ENCODE results near the gene SHISA8. TPM values are rescaled to one million over a fixed set of nuclear protein-coding genes. Genes with fewer than 3 reads are reported as not detected.
A peak's percentile ranks its signal among the peaks of the same experiment; 100 is the strongest.

SHISA8 gene
- total RNA-seq, 1 donor from 2014 or later, result 0.16 TPM

DNA sequence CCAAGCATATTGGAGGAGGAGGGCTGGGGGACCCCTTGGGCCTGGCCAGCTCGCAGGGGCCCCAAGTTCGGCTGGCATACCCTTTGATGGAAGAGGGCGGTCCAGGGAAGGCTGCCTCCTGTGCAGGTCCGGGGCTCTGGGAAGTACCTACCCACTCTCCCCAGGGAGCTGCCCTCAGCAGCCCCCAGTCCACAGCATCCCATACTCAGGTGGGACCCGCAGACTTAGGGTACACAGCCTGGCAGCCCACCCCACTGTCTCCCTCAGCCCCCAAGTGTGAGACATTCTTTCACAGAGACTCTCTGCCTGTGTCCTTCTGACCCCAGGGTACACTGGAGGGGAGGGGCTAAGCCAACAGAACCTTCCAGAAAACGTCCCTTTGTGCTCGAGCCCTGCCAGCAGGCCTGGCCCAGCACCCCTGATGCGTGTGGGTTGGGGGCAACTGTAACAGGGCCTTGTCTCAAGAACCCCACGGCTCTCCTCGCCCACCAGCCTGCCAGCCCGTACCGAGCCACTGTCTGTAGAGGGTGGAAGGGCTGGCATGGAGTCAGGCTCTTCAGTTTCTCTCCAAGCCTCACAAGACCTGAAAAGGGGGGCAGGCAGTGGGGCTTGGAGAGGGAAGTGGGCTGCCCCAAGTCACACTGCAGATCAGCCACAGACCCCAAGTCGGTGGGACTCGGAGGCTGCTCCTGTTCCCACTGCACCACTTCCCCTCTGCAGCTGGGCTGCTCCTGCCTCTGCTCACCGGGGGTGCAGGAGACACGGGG, 18.7 kb upstream of the SHISA8 start:
- ATAC-seq, result no peak

DNA sequence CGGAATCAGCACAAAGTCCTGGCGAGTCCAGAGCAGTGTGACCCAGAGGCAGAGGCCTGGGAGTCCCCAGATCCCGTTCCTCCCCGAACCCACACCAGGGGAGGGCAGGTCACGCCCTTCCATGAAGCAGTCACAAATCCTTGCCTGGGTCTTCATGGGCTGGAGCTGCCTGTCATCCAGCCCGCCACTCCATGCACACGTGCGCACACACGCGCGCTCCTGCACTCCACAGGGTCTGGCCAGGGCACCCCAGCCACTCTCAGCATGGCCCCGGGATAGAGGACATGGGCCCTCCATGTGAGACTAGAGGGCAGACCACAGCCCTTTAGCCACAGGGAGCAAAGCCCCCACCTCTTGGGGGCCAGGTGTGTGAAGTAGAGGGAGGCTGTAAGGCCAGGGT, 17.5 kb upstream of the SHISA8 start:
- no peak for ATAC-seq

DNA sequence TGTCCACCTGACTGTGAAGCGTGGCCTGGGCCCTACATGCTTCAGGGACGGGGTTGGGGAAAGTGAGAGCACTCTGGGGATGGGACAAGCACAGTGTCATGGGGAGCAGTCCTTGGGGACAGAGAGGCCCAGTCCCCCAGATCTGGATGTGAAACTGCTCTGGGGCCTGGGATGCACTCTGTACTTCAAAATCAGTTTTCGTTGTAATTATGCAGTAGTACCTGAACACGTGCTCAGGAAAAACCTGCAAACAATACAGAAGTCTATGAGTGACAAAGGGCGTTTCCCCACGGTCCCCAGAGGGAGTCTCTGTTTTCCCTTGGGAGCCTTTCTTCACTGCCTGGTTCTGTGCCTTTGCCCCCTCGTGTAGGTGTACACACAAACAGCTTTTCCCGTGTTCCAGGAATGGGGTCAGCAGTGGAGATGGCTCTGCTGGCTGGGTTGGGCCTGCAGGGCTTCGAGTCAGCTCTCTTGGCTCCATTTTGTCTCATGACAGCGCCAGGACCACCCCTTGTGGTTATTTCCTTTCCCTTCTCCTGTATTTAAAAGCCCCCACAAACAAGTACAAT, 16.9 kb upstream of the SHISA8 start:
- ATAC-seq, result no peak

DNA sequence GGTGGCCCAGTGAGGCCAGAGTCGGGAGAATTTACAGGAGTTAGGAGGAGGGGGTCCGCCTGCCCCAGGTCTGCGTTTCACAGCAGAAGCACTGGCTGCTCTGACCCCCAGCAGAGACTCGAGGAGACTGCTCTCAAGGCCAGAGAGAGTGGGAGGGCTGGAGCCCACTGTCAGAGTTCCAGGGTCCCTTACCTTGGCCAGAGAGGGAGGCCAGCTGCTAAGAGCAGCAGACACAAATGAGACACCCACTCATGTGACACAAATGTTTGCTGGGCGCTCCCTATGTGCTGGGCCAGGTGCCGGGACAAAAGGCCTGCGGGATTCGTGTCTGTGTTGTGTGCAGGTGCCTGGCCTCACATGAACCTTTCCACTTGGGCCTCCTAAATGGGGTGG, 14.5 kb upstream of the SHISA8 start:
- ATAC-seq, result no peak

DNA sequence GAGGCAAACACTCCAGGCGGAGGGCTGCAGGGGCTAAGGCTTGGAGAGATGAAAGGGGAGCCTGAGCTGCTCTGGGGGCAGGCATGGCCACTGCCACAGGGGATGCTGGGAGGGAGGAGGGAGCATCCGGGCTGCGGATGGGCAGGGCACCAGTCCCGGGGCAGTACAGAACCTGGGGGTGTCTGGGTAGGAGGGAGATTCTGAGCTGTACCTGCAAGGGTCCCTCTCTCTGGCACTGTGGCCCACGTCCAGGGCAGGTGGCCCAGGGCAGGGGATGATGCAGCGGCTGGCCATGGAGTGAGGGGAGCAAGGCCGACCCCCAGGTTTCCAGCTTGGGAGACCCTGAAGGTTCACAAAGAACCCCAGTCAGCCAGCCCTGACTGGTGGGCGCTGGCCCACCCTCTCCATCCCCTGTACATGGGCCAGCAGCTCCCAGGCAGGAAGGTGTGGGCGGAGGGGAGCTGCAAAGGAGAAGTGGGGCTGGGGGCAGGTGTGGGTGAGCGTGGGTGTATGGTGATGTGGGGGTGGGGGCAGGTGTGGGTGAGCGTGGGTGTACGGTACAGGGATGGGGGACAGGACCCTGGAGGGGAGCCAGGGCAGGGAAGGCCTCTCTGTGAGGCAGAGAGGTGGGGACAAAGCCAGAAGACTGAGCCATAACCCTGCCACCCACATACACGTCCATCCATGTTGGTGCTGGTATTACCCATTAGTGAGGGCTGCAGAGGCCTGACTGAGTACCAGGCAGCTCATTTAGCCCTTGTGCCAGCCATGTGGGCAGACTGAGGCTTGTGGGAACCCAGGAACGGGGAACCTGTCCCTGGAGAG, 13.9 kb upstream of the SHISA8 start:
- no peak for ATAC-seq

DNA sequence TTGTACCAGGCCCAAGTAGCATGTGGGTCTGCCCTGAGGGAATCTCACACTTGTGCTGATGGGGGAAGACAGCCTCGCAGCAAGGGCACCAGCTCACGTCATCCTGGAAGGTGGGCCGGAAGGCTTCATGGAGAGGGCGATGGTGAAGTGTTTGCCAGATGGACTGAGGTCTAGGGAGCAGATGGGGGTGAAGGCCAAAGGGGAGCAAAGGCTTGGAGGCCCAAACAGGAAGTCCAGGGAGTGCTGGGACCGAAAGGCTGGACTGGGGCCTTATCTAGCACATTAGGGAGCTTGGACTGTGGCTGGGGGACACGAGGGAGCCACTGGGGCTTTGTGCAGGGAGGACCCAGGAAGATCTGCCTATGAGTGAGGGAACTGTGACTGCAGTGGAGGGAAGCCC, 12.9 kb upstream of the SHISA8 start:
- no peak for ATAC-seq

DNA sequence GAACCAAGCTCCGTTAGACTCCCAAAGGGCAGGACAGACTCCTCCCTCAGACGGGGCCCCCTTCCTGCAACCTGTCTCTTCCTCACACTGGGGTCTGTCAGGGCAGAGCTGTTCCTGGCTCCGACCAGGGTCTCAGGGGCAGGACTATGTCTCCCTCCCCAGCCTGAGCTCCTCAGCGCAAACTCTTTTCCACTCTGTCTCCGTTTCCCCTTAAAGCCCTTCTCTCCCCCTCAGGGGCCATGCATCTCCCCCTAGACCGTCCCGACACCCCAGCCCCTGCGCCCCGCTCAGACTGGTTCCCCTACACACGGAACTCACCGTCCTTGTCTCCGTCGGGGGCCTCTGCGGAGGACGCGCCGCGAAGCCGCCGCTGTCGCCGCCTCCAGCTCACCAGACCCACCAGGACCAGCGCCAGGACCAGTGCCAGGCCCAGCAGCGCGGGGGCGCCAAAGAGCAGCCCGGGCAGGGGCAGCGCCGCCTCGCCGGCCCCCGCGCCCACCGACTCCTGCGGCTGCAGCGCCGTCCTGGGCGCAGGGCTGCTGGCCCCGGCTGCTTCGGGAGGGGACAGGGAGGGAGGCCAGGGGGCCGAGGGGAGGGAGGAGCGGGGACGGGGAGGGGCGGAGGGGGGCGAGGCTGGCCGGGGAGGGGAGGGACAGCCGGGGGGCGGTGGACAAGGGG, 11.0 kb upstream of the SHISA8 start:
- peak; percentile 67 for ATAC-seq

DNA sequence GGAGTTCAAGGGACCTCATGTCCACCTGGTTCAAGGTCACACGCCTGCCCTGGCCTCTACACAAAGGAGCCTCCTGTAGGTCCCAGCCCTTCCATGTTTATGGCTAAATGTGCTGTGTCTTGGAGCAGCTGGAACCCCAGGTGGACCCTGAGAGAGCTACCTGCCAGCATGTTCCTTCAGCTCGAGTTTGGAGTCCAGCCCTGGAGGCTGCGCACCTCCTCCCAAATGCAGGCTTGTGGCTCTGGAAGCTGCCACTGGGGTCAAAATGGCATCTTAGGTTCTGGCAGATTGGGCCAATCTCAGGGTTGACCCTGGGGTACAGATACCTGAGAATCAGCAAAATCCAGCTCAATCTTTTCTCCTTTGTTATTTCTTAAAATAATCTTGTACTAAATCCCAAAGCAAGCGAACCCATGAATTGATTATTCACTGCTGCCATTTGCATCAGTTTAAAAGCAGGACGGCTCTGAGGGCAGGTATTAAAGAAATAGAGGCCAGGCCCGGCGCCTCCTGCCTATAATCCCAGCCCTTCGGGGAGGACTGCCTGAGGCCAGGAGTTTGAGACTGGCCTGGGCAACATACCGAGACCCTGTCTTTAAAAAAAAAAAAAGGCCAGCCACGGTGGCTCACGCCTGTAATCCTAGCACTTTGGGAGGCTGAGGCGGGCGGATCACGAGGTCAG, 8.9 kb upstream of the SHISA8 start:
- ATAC-seq, result no peak

DNA sequence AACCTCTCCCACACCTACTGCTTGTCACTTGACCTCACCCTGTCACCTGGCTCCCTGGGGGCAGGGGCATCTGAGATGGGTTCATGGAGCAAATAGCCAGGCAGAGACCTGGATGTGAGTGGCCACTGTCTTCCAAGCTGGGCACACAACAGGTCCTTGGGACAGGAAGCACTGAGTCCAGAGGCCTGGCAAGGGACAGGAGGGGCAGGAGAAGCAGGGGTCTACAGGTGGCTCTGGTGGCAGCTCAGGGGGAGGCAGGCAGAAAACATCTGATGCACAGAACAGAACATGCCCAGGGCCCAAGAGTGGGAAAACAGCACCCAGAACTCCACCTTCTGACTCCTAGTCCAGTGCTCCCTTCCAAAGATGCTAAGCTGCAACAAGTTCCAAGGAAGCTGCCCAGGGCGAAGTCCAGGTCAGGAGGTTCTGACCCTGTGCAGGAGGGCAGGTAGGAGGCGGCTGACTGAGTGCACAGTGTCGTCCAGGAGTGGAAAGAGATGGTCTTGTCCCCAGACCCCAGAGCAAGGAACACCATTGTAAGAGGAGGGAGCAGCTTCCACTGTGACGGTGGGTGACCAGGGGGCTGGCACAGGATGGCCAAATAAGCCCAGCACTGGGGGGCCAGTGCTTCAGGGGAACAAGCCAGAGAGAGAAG, 8.2 kb upstream of the SHISA8 start:
- no peak for ATAC-seq

DNA sequence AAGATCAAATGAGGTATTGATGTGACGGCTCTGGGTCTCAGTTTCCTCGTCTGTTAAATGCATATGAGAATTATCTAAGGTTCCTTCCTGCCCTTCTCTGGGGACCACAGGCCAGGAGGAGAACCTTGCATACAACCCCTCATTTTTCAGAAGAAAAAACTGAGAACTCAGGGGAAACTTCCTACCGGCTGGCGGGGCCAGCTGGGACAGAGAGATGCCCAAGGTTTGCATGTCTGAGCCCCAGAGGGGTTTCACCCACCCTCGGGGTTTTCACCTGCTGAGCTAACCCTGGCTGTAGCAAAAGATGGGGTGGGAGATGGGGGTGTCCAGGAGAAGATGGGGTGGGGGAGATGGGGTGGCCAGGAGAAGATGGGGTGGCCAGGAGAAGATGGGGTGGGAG, 7.5 kb upstream of the SHISA8 start:
- no peak for ATAC-seq

DNA sequence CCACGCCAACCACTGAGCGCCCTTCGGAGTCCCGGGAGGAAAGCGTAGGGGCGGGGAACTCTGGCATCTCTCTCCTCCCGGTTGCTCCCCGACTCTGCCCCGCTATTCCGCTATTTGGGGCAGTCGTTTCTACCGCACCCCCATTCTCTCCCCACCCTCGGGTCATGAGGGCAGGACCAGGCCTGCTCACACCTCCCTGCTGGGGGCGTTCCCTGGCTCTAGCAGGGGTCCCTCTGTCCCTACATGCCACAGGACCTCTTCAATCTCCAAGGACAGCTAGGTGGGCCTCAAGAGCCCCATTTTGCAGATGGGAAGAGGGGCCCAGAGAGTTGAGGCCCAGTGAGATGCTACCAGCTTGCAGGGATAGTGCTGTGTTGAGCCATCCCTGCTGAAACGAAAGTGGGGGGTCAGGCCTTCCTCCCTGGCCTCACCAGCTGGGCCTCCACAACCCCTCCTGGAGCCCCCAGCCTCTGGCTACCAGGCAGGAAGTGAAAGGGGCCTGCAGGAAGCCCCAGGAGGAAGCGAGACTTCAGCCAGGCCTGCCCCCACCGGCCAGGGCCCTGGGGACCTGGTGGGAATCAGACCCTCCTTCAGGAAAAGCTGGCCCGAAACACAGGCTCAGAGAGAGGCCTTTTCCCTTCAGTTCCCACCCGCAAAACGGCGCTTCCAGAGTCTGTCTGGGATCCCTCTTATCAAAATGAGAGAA, 5.5 kb upstream of the SHISA8 start:
- peak; percentile 12 for ATAC-seq

DNA sequence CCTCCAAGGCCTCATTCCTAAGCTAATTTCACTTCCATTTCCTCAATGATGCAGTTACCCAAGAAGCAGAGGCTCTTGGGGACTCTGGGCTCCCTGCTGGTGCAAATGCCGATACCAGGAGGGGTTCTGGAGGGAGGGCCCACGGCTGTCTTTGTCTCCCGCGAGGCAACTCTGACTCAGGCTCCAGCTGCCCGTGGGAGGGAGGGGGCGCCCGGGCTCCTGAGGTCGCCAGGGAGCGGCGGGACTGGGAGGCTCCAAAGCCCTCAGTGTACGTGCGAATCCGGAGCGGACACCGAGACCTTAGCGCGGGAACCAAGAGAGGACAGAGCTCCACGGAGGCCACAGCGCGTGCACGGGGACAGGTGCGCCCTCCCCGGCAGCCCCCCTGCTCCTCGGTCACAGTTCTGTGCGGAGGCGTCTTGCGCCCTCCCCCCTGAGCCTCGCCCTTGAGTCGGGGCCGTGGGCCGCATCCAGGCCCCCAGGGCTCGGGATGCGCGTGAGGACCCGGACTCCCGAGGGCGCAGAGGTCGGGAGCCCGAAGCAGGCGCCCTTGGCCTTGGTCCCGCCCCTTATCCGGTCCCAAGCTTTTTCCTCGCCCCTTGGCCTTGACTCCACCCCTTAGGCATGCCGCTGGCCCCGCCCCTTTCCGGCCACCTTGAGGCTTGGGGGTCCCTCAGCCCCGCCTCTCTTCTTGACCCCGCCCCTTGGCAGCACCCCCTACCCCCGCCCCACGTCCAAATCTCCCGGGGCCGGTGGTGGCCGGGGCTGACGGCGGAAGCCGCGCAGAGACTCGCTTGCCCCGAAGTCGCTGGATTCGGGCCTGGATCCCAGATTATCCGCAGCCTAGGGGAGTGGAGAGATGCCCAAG, 4.7 kb upstream of the SHISA8 start:
- peak; percentile 55 for ATAC-seq

DNA sequence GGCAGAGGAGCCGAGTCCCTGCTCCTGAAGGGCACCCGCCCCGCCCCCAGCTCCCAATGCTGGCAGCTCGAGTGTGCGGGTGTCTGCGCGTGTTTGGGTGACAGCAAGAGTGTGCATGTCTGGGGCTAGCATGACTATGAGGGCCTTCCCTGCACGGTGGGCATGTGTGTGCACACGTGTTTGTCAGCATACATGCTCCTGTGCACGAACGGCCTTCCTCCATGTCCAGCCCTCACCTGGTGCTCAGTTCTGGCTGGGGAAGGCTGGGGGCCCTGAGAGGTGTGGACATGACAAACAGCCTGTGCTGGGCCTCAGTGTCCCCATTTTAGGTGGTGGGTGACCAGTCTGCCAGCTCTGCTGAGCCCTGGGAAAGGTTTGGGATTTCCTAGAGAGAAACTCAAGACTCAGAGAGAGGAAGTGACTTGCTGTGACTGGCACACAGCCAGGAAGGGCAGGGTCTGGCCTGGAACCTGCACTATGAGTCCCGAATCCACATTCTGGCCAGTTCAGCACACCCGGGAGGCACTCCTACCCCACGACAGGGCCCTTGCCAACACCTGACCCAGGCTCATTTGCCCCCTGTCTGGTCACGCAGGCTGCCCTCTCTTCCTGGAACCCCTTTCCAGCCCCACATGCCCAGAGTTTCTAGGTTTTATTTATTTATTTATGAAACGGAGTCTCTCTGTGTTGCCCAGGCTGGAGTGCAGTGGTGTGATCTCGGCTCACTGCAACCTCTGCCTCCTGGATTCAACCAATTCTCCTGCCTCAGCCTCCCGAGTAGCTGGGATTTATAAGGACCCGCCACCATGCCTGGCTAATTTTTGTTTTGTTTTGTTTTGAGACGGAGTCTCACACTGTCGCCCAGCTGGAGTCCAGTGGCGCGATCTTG, 3.3 kb upstream of the SHISA8 start:
- peak; percentile 2 for ATAC-seq

DNA sequence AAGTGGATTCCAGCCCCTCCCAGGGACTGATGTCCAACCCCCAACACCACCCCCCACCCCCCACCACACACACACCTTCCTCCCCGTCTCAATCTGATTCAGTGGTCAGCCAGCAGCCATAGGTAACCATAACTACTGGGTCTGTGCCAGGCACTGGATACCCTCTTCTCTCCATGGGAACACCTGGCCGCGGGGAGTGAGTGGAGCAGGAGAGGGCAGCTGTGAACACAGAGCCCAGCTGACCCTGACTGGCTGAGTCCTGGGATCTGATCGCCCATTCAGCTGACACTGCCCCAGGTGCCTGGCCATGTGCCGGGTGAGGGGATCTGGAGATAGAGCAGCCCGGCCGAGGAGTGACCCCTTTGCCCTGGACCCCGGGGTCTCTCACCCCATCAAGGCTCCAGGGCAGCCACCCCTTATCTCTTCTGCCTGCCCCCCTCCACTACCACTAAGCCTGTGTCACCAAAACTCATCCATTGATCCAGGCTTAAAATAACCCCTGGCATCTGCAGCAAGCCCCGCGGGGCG, 2.6 kb upstream of the SHISA8 start:
- ATAC-seq, result no peak

DNA sequence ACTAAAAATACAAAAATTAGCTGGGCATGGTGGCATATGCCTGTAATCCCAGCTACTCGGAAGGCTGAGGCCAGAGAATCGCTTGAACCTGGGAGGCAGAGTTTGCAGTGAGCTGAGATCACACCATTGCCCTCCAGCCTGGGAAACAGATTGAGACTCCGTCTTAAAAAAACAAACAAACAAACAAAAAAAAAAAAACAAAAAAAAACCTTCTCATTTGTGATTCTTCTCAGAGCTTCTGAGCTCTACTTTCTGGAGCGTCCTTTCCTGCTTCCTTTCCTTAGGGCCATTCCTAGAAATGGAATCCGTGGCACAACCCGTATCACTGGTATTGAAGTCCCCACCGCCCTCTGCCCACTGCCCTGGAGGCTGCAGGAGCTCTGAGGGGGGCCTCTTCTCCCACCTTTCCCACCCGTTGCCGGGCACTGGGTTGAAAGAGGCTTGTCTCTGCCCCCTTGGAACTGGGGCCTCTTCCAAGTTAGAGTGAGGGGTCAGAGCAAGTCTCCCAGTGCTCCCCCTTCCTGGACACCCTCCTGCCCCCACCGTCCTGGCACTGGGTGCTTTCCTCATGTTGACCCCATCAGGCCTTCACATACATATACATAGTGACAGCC, 2.0 kb upstream of the SHISA8 start:
- no peak for ATAC-seq

DNA sequence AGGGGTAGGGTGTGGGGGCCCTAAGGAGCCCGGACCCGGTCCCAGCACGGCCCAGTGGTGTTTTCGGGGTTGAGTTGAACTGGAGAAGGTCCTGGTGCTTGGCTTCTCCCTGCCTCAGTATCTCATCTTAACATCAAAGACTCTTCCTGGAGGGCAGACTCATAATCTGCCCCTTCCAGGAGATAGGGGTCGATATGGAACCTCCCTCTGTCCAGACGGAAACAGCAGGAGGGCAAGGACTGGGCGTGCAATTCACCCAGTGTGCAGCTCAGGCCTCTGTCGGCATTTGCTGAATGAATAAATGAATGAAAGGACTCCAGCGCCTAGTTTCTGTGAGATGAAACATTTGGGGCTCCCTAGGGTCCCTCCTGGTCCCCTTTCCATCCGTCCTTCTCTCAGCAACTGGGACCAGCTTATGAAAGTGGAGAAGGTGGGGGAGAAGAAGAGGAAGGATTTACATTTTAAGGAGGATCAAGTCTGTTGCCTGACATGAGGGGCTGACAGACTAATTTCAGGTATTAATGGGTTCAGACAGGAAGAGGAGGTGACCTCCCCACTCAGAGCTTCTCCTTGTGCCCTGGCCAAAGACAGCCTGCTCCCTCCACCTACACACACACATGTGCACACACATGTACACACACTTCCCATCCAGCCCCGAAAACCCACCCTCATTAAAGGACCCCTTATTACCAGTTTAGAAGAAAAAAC, 1.1 kb upstream of the SHISA8 start:
- ATAC-seq, result no peak

DNA sequence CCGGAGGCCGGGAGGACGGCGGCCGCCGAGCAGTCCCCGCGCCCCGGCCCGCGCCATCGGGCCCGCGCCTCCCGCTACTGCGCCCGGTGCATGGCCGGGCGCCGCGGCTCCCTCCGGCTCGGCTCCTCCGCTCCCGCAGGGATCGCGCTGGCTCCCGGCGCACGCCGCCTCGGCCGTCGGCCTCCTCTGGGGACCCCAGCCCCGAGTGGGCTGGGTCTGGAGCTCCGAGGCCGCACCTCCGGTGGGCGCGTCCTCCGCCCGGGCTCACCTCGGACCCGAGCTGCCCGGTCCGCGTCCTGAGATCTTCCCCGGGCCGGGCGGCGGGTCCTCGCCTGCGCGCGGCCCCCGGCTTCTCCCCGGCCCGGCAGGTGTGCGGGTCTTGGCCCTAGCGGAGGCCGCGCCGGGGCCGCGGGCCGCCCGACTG, 251 bp downstream of the SHISA8 start:
- no peak for ATAC-seq

Measured in esophagus mucosa (tissue), 1 donor.